ENCODE results near the gene ACP2. TPM values are rescaled to one million over a fixed set of nuclear protein-coding genes. Genes with fewer than 3 reads are reported as not detected.

ACP2 gene
- total and polyA plus RNA-seq, 3 donors from 2014 or later, result 40.3 to 63.7 (median 61.3) TPM

GRCh38 chr11:47235163-47235562 is 13.5 kb downstream of the ACP2 start:
- Histone ChIP-seq H3K4me1 (no peaks in the 10 kb centered on the region), H3K9me3 (no peaks in the 10 kb centered on the region), H3K36me3 (ENCODE audit: low read depth, missing control alignments) (no peaks in the 10 kb centered on the region), H3K27ac (no peak overlapping the region), H3K4me3 (no peak overlapping the region), H3K27me3 (no peaks in the 10 kb centered on the region)
- 91 to 97% methylated on average over 11 to 12 of the region's 12 CpGs for WGBS, 2 donors
- intact Hi-C loops (cut with DNase I; ENCODE audit: low total_unique reads), result loop anchor here (2.0 kb wide), 1 partner anchor 32 kb away; no protein-coding TSS in a partner anchor
- DNase-seq, result no peak
- TF ChIP-seq, protein P1, sequence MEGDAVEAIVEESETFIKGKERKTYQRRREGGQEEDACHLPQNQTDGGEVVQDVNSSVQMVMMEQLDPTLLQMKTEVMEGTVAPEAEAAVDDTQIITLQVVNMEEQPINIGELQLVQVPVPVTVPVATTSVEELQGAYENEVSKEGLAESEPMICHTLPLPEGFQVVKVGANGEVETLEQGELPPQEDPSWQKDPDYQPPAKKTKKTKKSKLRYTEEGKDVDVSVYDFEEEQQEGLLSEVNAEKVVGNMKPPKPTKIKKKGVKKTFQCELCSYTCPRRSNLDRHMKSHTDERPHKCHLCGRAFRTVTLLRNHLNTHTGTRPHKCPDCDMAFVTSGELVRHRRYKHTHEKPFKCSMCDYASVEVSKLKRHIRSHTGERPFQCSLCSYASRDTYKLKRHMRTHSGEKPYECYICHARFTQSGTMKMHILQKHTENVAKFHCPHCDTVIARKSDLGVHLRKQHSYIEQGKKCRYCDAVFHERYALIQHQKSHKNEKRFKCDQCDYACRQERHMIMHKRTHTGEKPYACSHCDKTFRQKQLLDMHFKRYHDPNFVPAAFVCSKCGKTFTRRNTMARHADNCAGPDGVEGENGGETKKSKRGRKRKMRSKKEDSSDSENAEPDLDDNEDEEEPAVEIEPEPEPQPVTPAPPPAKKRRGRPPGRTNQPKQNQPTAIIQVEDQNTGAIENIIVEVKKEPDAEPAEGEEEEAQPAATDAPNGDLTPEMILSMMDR (IDR thresholded peaks at IDR 0.05), result no peak
- TF ChIP-seq POLR2A (IDR thresholded peaks at IDR 0.05), result no peak

DNA sequence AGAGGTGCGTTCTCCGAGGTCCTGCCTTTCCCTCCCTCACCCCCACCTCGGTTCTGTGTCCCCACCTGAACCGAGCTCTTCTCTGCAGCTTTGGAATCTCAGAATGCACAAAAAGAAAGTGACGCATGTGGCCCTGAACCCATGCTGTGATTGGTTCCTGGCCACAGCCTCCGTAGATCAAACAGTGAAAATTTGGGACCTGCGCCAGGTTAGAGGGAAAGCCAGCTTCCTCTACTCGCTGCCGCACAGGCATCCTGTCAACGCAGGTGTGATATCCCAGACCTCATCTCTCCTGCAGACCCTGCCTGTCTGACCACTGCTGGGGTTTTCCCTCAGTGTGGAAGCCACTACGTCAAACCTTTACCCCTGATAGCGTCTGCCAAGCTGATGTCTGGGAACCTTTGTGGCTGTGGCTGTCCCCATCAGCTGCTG is 13.9 kb downstream of the ACP2 start:
- H3K36me3 ChIP-seq (ENCODE audit: low read depth, missing control alignments), result no peaks in the 10 kb centered on the region

GRCh38 chr11:47233989-47234668 is 14.5 kb downstream of the ACP2 start:
- H3K9me3 ChIP-seq, result no peaks in the 10 kb centered on the region
- WGBS, 2 donors, result 67 to 68% methylated on average over 11 of the region's 11 CpGs
- DNase-seq, result peak; percentile 60
- H3K4me1 ChIP-seq, result no peaks in the 10 kb centered on the region
- H3K4me3 ChIP-seq, result no peak overlapping the region
- intact Hi-C loops (cut with DNase I; ENCODE audit: low total_unique reads), result loop anchor here (2.0 kb wide), 1 partner anchor 33 kb away; no protein-coding TSS in a partner anchor
- H3K27ac ChIP-seq, result peak overlapping the region in 1 of 2 donors; percentile 19
- TF ChIP-seq, protein P1 (IDR thresholded peaks at IDR 0.05), result peak in 1 of 3 experiments; percentile 12
- TF ChIP-seq POLR2A (IDR thresholded peaks at IDR 0.05), result no peak
- no peaks in the 10 kb centered on the region for H3K27me3 ChIP-seq
- no peaks in the 10 kb centered on the region for H3K36me3 ChIP-seq (ENCODE audit: low read depth, missing control alignments)

More for the DNA sequence above, 13.9 kb downstream of the ACP2 start:
- Histone ChIP-seq H3K27me3 (no peaks in the 10 kb centered on the region), H3K4me1 (no peaks in the 10 kb centered on the region), H3K4me3 (no peak overlapping the region), H3K27ac (peak overlapping the region in 1 of 2 donors; percentile 19), H3K9me3 (no peaks in the 10 kb centered on the region)
- no peak for DNase-seq
- 64 to 77% methylated on average over 12 of the region's 12 CpGs for WGBS, 2 donors
- intact Hi-C loops (cut with DNase I; ENCODE audit: low total_unique reads), result loop anchor here (2.0 kb wide), 1 partner anchor 32 kb away; no protein-coding TSS in a partner anchor
- TF ChIP-seq, protein P1 (IDR thresholded peaks at IDR 0.05), result no peak
- TF ChIP-seq POLR2A (IDR thresholded peaks at IDR 0.05), result no peak

DNA sequence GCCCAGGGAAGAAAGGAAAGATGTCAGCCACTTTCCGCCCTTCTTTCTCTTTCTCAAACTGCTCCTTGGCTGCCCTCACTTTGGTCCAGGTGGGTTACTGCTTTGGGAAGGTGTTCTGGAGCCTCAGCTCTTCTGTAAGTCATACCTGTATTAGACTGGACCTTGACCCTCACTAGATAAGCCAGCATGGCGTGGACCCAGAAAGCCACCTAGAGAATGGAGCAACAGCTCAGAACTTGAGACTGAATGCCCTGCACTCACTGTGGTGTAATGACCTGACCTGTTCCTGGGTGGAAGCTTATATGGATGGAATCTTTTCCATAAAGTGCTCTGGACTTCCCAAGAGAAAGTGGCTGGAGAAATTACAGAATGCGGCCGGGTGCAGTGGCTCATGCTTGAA is 15.6 kb downstream of the ACP2 start:
- no peaks in the 10 kb centered on the region for H3K9me3 ChIP-seq

More for the DNA sequence above, 15.6 kb downstream of the ACP2 start:
- intact Hi-C loops (cut with DNase I; ENCODE audit: low total_unique reads), result no loop called here
- H3K27ac ChIP-seq, result no peak overlapping the region
- no peaks in the 10 kb centered on the region for H3K4me1 ChIP-seq
- no peaks in the 10 kb centered on the region for H3K36me3 ChIP-seq (ENCODE audit: low read depth, missing control alignments)
- 86 to 92% methylated on average over 4 of the region's 4 CpGs for WGBS, 2 donors
- DNase-seq, result no peak
- H3K4me3 ChIP-seq, result no peak overlapping the region
- TF ChIP-seq, protein P1 (IDR thresholded peaks at IDR 0.05), result no peak
- TF ChIP-seq POLR2A (IDR thresholded peaks at IDR 0.05), result no peak
- no peaks in the 10 kb centered on the region for H3K27me3 ChIP-seq

Data from testis (tissue), 3 donors.